GM19240 (cell line): ENCODE data around the gene IL10RB.

ENCODE experiments used
- DNase-seq: peaks from one replicate; pipeline ENCODE4 v3.0.0; 2011; ENCODE audit warnings: low spot score; ENCODE audit not compliant: insufficient read length

IL10RB gene

GRCh38 chr21:33265664-33266049, 510 bp upstream of the IL10RB start:
- peak; percentile 10 for DNase-seq

GRCh38 chr21:33266789-33267135, 595 bp downstream of the IL10RB start:
- no peak for DNase-seq

DNA sequence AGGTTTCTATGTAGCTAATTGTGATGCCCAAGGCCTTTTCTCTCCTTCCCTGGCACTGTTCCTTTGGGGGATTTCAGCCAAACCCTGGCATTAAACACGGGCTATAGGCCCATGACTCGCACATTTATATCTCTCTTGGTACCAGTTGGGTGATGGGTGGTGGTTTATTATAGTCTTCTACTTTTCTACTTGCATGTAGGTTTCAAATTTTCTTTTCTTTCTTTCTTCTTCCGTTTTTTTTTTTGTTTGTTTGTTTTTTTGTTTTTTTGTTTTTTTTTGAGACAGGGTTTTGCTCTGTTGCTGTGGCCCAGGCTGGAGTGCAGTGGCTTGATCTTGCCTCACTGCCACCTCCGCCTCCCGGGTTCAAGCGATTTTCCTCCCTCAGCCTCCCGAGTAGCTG, 1.1 kb downstream of the IL10RB start:
- no peak for DNase-seq

GRCh38 chr21:33268393-33268736, 2.2 kb downstream of the IL10RB start:
- DNase-seq: no peak

DNA sequence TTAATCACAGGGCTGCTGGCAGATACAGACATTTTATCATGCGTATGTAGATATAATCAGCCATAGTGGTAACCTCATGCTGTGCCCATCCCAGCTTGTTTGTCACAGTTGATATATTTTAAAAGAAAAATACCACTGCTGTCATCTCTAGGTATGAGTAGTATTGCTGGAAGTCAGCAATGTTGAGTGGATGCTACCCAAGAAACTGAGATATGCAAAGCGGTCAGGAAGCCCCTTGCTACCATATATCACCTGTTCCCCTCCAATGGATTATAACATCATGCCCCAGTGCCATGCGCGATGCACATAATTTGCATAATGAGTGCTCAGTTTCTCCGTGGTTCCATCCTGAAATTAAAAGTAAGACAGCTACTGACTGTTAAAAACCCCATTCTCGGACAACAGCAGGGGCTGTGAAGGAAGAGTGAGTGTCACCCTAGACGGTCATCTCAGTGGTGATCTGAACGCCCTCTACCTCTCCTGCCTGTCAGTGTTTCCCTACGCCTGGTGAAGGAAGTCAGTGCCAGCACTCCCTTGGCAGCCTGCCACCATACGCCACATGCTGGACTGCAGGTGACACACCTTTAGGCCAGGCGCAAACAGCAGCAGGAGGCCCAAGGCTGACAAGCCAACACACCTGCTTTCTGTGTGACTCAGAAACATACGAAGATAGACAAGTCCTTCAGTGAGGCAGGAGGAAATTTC, 2.7 kb downstream of the IL10RB start:
- DNase-seq: peak; percentile 34

DNA sequence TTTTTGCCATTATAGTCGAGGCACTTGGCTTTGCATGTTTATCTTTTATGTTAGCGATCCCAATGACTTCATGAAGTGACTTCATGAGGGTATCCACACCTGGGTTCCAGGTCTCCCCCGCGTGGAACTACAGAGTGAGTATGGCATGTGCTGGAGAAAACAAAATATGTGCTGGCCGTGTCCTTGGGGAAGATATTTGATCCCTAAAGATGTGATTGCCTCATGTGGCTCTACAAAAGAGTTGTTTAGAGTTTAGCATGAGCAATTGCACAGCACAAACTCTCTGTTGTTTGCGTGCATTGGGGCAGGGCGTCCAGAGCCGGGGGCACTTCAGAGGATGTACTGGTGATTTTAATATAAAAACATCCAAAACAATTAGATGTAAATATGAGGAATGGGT, 4.8 kb downstream of the IL10RB start:
- DNase-seq: no peak

GRCh38 chr21:33273044-33273443, 6.9 kb downstream of the IL10RB start:
- DNase-seq: no peak

DNA sequence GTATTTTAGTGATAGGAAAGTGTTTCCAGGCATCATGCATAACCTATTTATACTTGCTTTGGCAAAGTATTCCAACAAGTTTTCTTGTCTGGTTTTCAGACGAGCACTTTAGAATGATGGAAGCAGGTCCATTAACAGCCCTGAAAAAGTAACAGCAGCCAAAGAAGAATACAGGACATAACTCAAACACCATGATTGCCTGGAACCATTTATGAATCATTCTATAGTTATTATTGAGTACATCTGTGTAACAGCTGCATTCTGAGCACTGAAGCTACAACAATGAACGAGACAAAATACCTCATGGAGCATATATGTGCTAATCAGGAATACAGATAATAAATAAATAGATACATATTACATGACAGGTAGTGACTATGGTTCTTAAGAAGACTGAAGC, 12.6 kb downstream of the IL10RB start:
- DNase-seq: no peak

DNA sequence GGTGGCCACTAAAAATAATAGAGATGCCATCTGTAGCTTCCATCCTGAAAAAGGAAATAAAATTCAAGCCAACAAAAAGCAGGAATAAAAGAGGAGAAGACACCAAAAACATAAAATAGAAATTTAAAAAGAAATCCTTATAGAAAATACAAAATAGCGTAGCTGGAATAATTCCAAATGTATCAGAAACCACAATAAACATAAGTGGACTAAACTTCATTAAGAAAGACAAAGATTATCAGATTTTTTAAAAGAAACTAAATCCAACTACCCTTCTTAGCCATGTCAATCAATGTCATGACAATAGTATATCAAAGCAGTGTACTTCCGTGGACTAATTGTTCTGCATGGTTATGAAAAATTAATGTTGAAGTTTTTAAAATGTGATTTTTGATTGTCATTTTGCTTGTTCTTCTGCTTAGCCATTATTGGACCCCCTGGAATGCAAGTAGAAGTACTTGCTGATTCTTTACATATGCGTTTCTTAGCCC, 13.2 kb downstream of the IL10RB start:
- no peak for DNase-seq

- no peak for DNase-seq
These were observed 15.0 kb downstream of the IL10RB start for GRCh38 chr21:33281096-33281652.

GRCh38 chr21:33283203-33283602, 17.0 kb downstream of the IL10RB start:
- DNase-seq: no peak

DNA sequence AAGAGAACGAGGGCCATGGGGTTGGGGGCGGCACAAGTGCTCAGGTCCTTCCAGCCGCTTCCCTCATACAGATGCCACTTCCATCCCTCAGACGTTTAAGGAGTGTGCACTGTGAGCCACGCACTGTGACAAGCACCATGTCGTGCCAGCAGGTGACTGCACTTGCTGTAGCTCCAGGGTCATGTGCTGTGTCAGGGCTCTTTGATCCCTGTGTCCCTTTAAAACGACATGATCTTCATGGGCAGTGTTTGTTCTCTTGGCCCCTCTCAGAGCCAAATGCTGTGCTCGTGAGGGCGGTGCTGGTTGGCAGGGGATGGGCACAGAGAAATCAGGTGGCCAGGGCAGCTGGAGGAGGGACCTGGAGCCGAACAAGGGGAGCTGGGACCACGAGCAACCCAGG, 19.9 kb downstream of the IL10RB start:
- no peak for DNase-seq

DNA sequence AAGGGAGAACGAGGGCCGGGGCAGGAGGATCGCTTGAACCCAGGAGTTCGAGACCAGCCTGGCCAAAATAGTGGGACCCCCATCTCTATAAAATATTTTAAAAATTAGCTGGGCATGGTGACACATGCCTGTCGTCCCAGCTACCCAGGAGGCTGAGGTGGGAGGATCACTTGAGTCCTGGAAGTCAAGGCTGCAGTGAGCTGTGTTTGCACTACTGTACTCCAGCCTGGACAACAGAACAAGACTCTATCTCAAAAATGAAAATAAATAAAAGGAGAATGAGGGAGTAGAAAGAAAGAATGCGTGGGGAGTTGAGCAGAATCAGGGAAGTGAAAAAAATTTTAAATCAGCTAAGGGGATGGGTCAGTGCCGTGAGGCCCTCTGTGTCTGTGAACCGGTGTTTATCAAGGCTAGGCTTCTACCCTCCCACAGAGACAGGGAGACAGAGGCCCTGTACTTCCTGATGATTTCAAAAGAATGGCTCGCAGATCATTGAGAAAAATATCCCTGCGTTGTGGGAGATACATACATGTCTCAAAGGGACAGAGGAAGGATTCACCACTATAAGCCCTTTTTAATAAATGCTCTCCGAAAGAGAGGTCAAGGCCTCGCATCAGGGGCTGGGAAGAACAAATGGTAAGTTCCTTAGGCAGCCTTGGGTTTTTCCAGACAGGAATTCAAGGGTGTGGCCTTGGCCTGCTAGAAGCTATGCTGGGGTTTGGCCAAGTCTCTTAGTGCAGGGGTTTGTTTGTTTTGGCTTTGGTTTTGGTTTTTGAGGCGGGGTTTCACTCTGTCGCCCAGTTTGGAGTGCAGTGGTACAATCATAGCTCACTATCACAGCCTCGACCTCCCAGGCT, 20.7 kb downstream of the IL10RB start:
- no peak for DNase-seq

GRCh38 chr21:33289199-33289819, 23.1 kb downstream of the IL10RB start:
- DNase-seq: no peak

GRCh38 chr21:33290441-33290840, 24.3 kb downstream of the IL10RB start:
- no peak for DNase-seq

DNA sequence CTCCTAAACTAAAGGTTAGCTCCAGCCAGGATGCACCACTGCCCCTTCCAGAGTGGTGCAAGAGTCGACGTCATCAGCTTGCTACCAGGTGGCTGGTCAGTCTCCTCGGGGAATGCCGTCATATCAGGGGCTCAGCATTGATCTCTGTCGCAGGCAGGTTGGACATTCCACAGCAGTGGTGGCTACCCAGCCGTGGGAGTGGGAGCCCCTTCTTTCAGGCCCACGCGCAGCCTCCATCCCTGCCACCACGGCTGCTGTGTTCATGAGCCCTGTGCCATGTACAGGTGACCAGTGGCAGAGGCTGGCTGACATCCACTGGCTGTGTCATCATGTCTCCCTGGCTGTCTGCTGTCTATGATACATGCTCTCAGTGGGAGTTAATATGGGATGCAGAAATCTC, 25.5 kb downstream of the IL10RB start:
- DNase-seq: no peak

- no peak for DNase-seq
These were observed 26.6 kb downstream of the IL10RB start for GRCh38 chr21:33292724-33293123.

DNA sequence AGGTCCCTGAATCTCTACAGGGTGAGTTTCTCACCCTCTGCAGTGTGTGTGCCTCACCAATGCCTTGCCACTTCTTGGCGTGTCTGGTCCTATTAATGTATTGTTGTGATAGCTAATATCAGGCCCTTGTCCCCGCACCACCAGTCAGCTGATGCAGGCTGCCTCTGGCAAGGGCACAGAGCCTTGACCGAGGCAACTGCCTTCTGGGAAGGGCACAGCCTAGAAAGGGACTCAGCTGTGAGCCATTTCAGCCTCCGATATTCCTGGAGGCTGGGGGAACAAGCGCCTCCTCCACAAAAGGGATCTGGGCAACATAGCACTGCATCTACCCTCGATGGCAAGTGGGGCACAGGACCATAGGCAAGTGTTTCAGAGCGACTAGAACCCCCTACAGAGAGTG, 27.0 kb downstream of the IL10RB start:
- DNase-seq: no peak

DNA sequence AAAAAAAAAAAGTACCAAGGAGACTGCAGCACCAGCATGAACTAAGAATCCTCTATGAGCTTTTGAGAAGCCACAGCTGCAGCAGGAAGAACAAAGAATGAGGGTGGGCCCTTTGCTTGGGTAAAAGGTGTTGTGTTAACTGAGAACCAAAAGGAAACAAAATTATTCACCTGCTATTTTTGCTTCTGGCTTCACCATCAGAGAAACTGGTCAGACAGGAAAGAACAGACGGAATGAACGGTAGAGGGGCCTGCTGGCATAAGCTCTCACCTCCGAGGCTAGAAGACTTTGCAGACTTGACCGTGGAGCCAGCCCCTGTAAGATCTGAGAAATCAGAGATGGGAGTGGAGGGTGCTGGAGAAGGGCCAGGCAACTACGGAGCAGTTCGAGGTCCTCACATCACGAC, 27.6 kb downstream of the IL10RB start:
- DNase-seq: no peak

- no peak for DNase-seq
These were observed 30.0 kb downstream of the IL10RB start for GRCh38 chr21:33296156-33296555.

DNA sequence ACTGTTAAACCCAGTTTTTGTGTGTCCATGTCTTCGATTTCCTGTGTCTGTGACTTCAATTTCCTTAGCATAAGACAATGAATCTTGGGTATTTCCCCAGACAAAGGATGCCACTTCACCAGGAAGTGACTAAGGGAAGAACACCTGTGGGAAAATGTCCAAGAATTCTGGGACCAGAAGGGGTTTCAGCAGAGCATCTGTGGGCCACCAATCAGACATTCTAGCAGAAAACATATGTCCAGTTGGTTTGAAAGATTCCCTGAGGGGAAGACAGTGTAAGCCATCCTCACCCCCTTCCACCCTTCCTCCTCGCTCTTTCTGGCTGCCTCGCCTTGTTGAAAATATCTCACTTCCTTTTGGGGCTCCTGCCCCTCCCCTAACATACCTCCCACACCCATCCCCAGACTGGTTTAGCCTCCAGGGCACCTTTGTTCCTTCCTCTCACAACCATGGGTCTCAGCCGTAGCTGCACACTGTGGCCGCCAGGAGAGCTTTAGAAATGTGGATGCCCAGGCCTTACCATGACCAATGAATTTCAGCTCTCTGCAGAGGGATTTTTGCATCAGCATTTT, 33.1 kb downstream of the IL10RB start:
- DNase-seq: peak; percentile 36
